HUES64 (cell line): ENCODE measurements around the gene MDH2.
"Not testable (repeated sequence)": the region's sequence is repeated elsewhere in the genome, so short reads cannot be mapped to it uniquely, and the experiment has no call there.

Experiments used
- H3K27ac ChIP-seq: 2 replicates; pipeline ENCODE4 v1.7.0; 2013; ENCODE audit warnings: low read depth, low read length, inconsistent platforms
- H3K27me3 ChIP-seq: 2 replicates; pipeline ENCODE4 v1.6.1; 2013; ENCODE audit warnings: mild to moderate bottlenecking, low read length; ENCODE audit not compliant: insufficient read depth
- H3K36me3 ChIP-seq: 2 replicates; pipeline ENCODE4 v1.6.1; 2013; ENCODE audit warnings: mild to moderate bottlenecking, low read length; ENCODE audit not compliant: insufficient read depth
- H3K4me1 ChIP-seq: 2 replicates; pipeline ENCODE4 v1.6.1; 2013; ENCODE audit warnings: mild to moderate bottlenecking, low read length, moderate library complexity; ENCODE audit not compliant: insufficient read depth
- H3K4me3 ChIP-seq: 2 replicates; pipeline ENCODE4 v1.5.1; 2013; ENCODE audit warnings: mild to moderate bottlenecking, low read length, moderate library complexity
- H3K9ac ChIP-seq: 2 replicates; pipeline ENCODE4 v1.6.1; 2013; ENCODE audit warnings: mild to moderate bottlenecking, low read depth, low read length
- H3K9me3 ChIP-seq: 2 replicates; pipeline ENCODE4 v1.6.1; 2013; ENCODE audit warnings: low read depth, low read length; ENCODE audit not compliant: insufficient read depth
- WGBS: fragments of 150-250, 120-280 bp; methylation state at CpG from one replicate; pipeline ENCODE4 v1.1.7; 2013; ENCODE audit warnings: missing lambda C conversion rate; 5-methylcytosine and 5-hydroxymethylcytosine counted together

Gene MDH2

DNA sequence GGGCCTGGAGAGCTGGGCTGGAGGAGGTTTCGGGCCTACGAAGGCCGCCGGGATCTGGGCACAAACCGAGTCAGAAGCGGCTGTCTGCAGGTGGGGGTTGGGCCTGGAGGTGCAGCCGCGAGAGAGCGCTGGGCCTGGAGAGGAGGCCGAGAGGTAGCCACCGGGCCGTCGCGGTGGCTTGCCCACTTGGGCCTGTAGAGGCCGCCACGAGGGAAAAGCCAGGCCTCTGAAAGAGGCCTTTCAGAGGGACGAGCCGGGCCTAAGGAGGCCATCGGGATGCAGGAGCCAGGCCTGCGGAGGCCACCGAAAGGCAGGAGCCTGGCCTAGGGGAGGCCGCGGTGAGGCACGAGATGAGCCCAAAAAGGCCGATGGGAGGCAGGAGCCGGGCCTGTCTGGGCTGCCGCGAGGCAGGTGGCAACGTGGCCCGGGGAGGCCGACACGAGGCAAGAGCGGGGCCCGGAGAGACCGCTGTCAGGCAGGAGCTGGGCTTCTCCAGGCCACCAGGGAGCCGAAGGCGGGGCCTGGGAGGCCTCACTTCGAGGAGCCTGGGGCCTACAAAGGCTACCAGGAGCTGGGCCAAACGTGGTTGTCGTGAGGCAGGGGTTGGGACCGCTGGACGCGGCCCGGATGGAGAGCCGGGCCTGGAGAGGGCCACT is 25.6 kb downstream of the MDH2 start:
- no peaks in the 10 kb centered on the region for H3K36me3 ChIP-seq
- H3K9me3 ChIP-seq = no peaks in the 10 kb centered on the region
- no peak overlapping the region for H3K4me3 ChIP-seq
- H3K27ac ChIP-seq = 0 out of 2 replicates have a peak overlapping the region, but pooled peaks have one; percentile 25
- WGBS = 86% methylated on average over 45 of the region's 45 CpGs
- H3K9ac ChIP-seq = no peak overlapping the region
- peaks cover 4% of the 10 kb centered on the region; the same call in 1 of the 2 replicates for H3K4me1 ChIP-seq
- no peaks in the 10 kb centered on the region for H3K27me3 ChIP-seq

DNA sequence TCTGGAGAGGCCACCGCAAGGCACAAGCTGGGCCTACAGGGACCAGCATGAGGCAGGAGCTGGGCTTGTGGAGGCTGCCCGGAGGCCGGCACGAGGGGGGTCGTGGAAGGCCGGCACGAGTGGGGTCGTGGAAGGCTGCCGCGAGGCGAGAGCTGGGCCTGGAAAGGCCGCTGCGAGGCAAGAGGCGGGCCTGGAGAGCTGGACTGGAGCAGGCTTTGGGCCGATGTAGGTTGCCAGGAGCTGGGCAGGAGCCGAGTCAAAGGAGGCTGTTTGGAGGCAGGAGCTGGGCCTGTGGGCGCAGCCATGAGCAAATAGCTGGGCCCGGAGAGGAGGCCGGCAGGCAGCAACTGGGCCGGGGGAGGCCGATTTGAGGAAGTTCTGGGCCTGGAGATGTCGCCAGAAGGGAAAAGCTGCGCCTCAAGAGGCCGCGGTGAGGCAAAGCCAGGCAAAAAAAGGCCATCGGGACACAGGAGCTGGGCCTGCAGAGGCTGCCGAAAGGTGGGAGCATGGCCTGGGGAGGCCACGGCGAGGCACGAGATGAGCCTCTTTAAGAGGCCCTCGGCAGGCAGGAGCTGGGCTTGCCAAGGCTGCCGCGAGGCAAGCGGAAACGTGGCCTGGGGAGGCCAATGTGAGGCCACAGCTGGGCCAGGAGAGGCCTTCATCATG is 26.5 kb downstream of the MDH2 start:
- no peaks in the 10 kb centered on the region for H3K4me1 ChIP-seq
- no peaks in the 10 kb centered on the region for H3K9me3 ChIP-seq
- no peaks in the 10 kb centered on the region for H3K27me3 ChIP-seq
- no peaks in the 10 kb centered on the region for H3K36me3 ChIP-seq
- no peak overlapping the region for H3K4me3 ChIP-seq
- no peak overlapping the region for H3K27ac ChIP-seq
- H3K9ac ChIP-seq = no peak overlapping the region
- WGBS = 95% methylated on average over 35 of the region's 35 CpGs

DNA sequence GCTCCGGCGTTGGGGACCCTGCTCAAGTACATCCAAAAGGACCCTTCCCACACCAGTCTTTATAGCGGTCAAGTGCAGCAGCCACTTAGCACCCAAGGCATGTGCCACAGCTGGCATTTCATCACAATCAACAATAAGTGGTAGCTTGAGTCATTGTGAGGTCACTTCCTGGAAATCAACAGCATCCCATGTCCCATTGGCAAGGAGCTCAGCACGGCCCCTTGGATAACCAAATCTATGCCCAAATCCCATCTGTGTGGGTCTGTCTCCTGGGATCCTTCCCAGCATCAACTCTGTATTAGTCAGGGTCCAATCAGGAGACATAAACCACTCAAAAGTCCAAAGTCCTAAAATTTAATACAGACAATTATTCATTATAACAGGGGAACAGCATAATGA is 27.1 kb downstream of the MDH2 start:
- Histone ChIP-seq H3K4me3 (no peak overlapping the region), H3K36me3 (no peaks in the 10 kb centered on the region), H3K4me1 (no peaks in the 10 kb centered on the region), H3K27ac (no peak overlapping the region), H3K27me3 (no peaks in the 10 kb centered on the region), H3K9me3 (no peaks in the 10 kb centered on the region), H3K9ac (no peak overlapping the region)
- 95% methylated on average over 4 of the region's 4 CpGs for WGBS

DNA sequence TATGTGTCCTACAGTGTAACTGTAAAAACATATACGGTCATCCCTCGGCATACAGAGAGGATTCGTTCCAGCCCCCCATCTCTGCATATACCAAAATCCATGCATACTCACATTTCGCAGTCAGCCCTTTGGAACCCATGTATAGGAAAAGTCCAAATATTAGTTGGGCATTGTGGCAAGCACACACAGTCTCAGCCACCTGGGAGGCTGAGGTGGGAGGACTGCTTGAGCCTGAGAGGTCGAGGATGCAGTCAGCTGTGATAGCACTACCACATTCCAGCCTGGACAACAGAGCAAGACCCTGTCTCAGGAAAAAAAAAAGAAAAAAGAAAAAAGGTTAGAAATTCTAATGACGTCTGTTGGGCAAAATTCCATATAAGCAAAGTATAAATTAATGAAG is 29.1 kb downstream of the MDH2 start:
- Histone ChIP-seq H3K9ac (no peak overlapping the region), H3K27ac (no peak overlapping the region), H3K9me3 (no peaks in the 10 kb centered on the region), H3K36me3 (no peaks in the 10 kb centered on the region), H3K4me1 (no peaks in the 10 kb centered on the region), H3K4me3 (no peak overlapping the region), H3K27me3 (no peaks in the 10 kb centered on the region)
- 92% methylated on average over 6 of the region's 6 CpGs for WGBS

DNA sequence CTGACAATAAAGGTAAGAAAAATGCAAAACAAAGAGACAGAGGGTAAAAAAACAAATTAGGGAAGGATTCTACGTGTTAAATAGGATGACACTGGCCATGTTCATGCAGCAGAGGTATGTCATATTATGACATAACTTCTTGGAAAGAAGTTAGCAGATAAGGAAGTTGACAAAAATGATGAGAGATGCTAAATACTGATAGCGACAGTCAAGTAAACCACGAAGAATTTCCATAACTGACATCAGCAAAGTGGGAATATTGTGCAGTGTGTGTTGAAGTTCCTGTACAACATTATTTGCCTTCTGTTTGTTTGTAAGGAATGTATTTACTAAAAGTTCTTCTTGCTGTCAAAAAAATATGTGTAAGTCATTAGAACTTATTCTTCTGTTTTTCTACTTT is 29.5 kb downstream of the MDH2 start:
- no peak overlapping the region for H3K9ac ChIP-seq
- H3K36me3 ChIP-seq = no peaks in the 10 kb centered on the region
- H3K27ac ChIP-seq = no peak overlapping the region
- no peaks in the 10 kb centered on the region for H3K4me1 ChIP-seq
- no peaks in the 10 kb centered on the region for H3K27me3 ChIP-seq
- H3K9me3 ChIP-seq = no peaks in the 10 kb centered on the region
- no peak overlapping the region for H3K4me3 ChIP-seq
- 83% methylated on average over 3 of the region's 3 CpGs for WGBS

DNA sequence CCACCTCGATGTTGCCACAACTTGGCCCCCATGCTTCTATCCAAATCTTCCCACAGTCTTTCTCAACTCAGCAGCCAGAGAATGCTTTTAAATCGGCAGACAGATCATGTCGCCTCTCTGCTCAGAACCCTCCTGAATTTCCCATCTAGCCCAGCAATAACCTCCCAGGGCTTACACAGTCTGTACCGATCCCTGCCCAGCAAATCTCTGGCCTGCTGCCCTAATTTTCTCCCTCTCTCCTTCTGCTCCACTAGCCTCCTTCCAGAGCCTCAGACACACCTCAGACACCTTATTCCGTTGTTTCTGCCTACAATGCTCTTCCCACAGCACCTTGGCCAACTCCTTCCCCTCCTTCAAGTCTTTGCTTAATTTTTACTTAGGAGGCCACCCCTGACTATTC is 32.3 kb downstream of the MDH2 start:
- Histone ChIP-seq H3K27ac (no peak overlapping the region), H3K9ac (no peak overlapping the region), H3K4me1 (no peaks in the 10 kb centered on the region), H3K4me3 (no peak overlapping the region), H3K9me3 (no peaks in the 10 kb centered on the region), H3K27me3 (no peaks in the 10 kb centered on the region), H3K36me3 (no peaks in the 10 kb centered on the region)
- WGBS = 89% methylated on average over 5 of the region's 5 CpGs

DNA sequence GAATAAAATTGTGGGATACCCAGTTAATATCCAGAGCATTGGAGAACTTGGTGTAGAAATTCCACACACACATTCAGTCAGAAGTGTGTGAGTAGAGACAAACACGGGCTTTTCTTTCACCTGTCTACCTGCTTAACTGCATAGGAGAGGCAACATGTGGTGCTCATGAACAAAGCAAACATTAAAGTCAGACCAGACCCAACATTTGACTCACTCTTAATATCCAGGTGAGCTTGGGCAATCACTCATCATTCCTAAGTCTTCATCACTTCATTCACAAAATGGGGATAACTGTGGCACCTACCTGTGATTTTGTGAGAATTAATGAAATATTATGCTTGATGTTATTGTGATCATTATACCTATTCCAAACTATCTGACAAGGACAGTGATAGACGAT is 36.2 kb downstream of the MDH2 start:
- H3K4me1 ChIP-seq, H3K27ac ChIP-seq, H3K27me3 ChIP-seq, H3K4me3 ChIP-seq, H3K9ac ChIP-seq, H3K9me3 ChIP-seq, H3K36me3 ChIP-seq: not testable (repeated sequence)
- 87% methylated on average over 2 of the region's 2 CpGs for WGBS

DNA sequence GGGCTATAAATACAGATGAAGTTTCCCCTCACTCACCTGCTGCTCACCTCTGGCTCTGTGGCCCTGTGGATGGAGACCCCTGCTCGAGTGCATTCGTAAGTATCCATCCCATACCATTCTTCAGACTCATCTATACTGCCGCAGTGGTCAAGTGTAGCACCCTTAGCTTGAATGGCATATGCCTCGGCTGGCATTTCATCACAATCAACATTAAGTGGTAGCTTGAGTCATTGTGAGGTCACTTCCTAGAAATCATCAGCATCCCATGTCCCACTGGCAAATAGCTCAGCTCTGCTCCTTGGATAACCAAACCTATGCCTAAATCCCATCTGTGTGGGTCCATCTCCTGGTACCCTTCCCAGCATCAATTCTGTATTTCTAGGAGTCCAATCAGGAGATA is 38.2 kb downstream of the MDH2 start:
- no peak overlapping the region for H3K4me3 ChIP-seq

DNA sequence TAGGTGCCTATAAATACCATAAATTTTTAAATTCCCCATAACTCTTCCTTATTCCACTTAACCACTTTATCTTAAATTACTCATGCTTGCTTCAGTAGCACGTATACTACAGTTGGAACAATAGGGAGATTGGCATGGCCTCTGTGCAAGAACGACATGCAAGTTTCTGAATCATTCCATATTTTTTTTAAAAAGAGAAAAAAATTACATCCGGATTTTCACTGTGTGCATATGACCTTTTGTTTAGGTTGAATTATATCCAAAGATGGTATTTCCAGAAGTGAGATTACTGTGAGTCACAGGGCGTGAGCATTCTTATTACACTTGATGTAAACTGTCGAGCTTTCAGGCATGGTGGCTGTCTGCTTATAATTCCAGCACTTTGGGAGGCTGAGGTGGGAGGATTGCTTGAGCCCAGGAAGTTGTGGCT is 39.5 kb downstream of the MDH2 start:
- not testable (repeated sequence) for H3K4me1 ChIP-seq, H3K36me3 ChIP-seq, H3K9ac ChIP-seq, H3K9me3 ChIP-seq, H3K27ac ChIP-seq, H3K27me3 ChIP-seq, H3K4me3 ChIP-seq
- WGBS = 95% methylated on average over 5 of the region's 5 CpGs

More for the DNA sequence above, 38.2 kb downstream of the MDH2 start:
- H3K27ac ChIP-seq = no peak overlapping the region
- H3K27me3 ChIP-seq = no peaks in the 10 kb centered on the region
- WGBS = 94% methylated on average over 4 of the region's 4 CpGs
- H3K9me3 ChIP-seq = no peaks in the 10 kb centered on the region
- no peaks in the 10 kb centered on the region for H3K4me1 ChIP-seq
- no peak overlapping the region for H3K9ac ChIP-seq
- no peaks in the 10 kb centered on the region for H3K36me3 ChIP-seq

DNA sequence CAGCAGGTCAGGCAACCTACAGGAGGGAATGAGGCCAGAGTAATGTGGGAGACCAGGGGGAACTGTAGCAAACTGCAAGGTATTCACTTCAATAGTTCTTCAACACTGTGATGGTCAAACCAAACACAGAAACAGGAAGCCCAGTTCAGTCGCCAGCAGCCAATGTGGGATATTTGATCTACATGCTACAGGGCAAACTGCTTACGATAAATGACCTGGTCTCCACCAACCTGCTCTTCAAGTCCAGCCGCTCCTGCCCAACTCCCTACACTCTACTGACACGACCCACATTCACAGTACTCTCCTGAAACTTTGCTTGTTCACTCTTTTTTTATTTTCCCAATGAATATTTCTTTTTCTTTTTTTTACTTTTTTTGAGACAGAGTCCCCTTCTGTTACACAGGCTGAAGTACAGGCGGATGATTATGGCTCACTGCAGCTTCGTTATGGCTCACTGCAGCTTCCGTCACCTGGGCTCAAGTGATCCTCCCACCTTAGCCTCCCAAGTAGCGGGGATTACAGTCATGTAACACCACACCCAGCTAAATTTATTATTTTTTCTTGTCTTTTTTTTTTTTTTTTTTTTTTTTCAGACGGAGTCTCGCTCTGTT is 42.1 kb downstream of the MDH2 start:
- H3K27ac ChIP-seq = no peak overlapping the region
- no peaks in the 10 kb centered on the region for H3K27me3 ChIP-seq
- no peaks in the 10 kb centered on the region for H3K4me1 ChIP-seq
- H3K9ac ChIP-seq = no peak overlapping the region
- 94% methylated on average over 10 of the region's 10 CpGs for WGBS
- no peak overlapping the region for H3K4me3 ChIP-seq
- no peaks in the 10 kb centered on the region for H3K9me3 ChIP-seq
- H3K36me3 ChIP-seq = no peaks in the 10 kb centered on the region

DNA sequence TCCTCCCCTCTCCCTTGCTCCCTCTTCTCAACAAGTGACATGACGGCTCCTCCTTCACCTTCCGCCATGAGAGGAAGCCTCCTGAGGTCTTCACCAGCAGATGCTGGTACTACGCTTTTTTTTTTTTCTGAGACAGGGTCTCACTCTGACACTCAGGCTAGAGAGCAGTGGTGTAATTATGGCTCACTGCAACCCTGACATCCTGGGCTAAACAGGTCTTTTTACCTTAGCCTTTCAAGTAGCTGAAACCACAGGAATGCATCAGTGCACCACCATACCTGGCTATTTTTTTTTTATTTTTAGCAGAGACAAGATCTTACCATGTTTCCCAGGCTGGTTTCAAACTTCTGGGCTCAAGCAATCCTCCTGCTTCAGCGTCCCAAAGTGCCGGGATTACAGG is 43.6 kb downstream of the MDH2 start:
- no peaks in the 10 kb centered on the region for H3K27me3 ChIP-seq

More for the DNA sequence above, 43.6 kb downstream of the MDH2 start:
- Histone ChIP-seq H3K9ac (no peak overlapping the region), H3K27ac (no peak overlapping the region), H3K4me1 (no peaks in the 10 kb centered on the region), H3K4me3 (no peak overlapping the region), H3K9me3 (no peaks in the 10 kb centered on the region), H3K36me3 (no peaks in the 10 kb centered on the region)
- 89% methylated on average over 5 of the region's 5 CpGs for WGBS
